NT2/D1 (cell line): ENCODE data around the gene SPDYE6.
"Not testable (repeated sequence)": the region's sequence is repeated elsewhere in the genome, so short reads cannot be mapped to it uniquely, and the experiment has no call there.

Experiments used
- YY1 ChIP-seq: IDR thresholded peaks from 2 replicates; pipeline ENCODE4 v1.6.1; 2011; ENCODE audit not compliant: insufficient read length, insufficient read depth
- ZNF274 ChIP-seq: IDR thresholded peaks from 2 replicates; pipeline ENCODE4 v1.6.1; 2011; ENCODE audit warnings: mild to moderate bottlenecking, low read depth, low read length

GRCh38 chr7:102325106-102325505, 31.1 kb downstream of the SPDYE6 start:
- TF ChIP-seq ZNF274, YY1: not testable (repeated sequence)
